Choroid plexus epithelial cell (primary cell): ENCODE data around the gene NMNAT3.

Experiments used
- DNase-seq: peaks from one replicate; pipeline ENCODE4 v3.0.0-alpha.2; 2010; ENCODE audit warnings: low read depth
- H3K4me3 ChIP-seq: 2 replicates; pipeline ENCODE4 v1.5.1; 2011; ENCODE audit warnings: low read depth, mild to moderate bottlenecking, control low read depth, low read length, moderate library complexity
- CTCF ChIP-seq: conservative IDR thresholded peaks from 2 replicates; pipeline ENCODE4 v1.5.1; 2011; ENCODE audit warnings: low read depth, mild to moderate bottlenecking, control low read depth, inconsistent platforms, low read length, moderate library complexity

NMNAT3 gene

GRCh38 chr3:139676632-139677387 lies 962 bp downstream of the NMNAT3 start:
- no peak for TF ChIP-seq CTCF
- H3K4me3 ChIP-seq: no peak overlapping the region
- no peak for DNase-seq

GRCh38 chr3:139676108-139676507 lies 1.7 kb downstream of the NMNAT3 start:
- DNase-seq: no peak
- TF ChIP-seq CTCF: no peak
- H3K4me3 ChIP-seq: no peak overlapping the region

GRCh38 chr3:139675327-139675726 lies 2.4 kb downstream of the NMNAT3 start:
- no peak for TF ChIP-seq CTCF
- DNase-seq: no peak
- H3K4me3 ChIP-seq: no peak overlapping the region

GRCh38 chr3:139674571-139675260 lies 3.1 kb downstream of the NMNAT3 start:
- TF ChIP-seq CTCF: no peak
- peak; percentile 4 for DNase-seq
- no peak overlapping the region for H3K4me3 ChIP-seq

- DNase-seq: no peak
- TF ChIP-seq CTCF: no peak
- no peak overlapping the region for H3K4me3 ChIP-seq
These were observed 4.9 kb downstream of the NMNAT3 start for GRCh38 chr3:139672884-139673283.

GRCh38 chr3:139671863-139672646 lies 5.7 kb downstream of the NMNAT3 start:
- TF ChIP-seq CTCF: no peak
- H3K4me3 ChIP-seq: no peak overlapping the region
- no peak for DNase-seq
